Keratinocyte (primary cell): ENCODE data around the gene FRA10AC1. TPM values are rescaled to one million over a fixed set of nuclear protein-coding genes. Genes with fewer than 3 reads are reported as not detected.
A peak's percentile ranks its signal among the peaks of the same experiment; 100 is the strongest.
"Not testable (repeated sequence)": the region's sequence is repeated elsewhere in the genome, so short reads cannot be mapped to it uniquely, and the experiment has no call there.

Experiments
- DNase-seq: peaks from one replicate; pipeline ENCODE4 v3.0.0-alpha.2; 2011; ENCODE audit warnings: low read depth, missing footprints, low spot score
- FAIRE-seq: peaks from 2 replicates; lab custom pipeline; 2011; peaks lifted over from hg19 to GRCh38; lab: Jason Lieb, UNC
- H2AFZ ChIP-seq: 2 replicates; pipeline ENCODE4 v1.6.0; 2012; ENCODE audit warnings: low read length, control low read depth, inconsistent platforms; ENCODE audit not compliant: control insufficient read depth
- H3K27ac ChIP-seq: 2 replicates; pipeline ENCODE4 v1.5.1; 2011; ENCODE audit warnings: low read length; ENCODE audit not compliant: control insufficient read depth, insufficient read depth
- H3K27me3 ChIP-seq: 3 replicates; pipeline ENCODE4 v1.6.0; 2011; ENCODE audit warnings: low read length; ENCODE audit not compliant: control insufficient read depth, insufficient read depth; ENCODE audit errors: extremely low read depth
- H3K36me3 ChIP-seq, 2 experiments: 2 replicates in 1 of 2; 3 replicates in 1 of 2; pipeline ENCODE4 v1.5.1; 2011; ENCODE audit warnings: low read length in 2 of 2, mild to moderate bottlenecking in 1 of 2; ENCODE audit not compliant: control insufficient read depth in 2 of 2, insufficient read depth in 2 of 2; ENCODE audit errors: extremely low read depth in 1 of 2
- H3K4me1 ChIP-seq: 3 replicates; pipeline ENCODE4 v1.5.1; 2011; ENCODE audit warnings: low read length; ENCODE audit not compliant: control insufficient read depth, insufficient read depth; ENCODE audit errors: extremely low read depth
- H3K4me2 ChIP-seq: 3 replicates; pipeline ENCODE4 v1.6.0; 2011; ENCODE audit warnings: low read depth, low read length; ENCODE audit not compliant: control insufficient read depth, insufficient read depth; ENCODE audit errors: extremely low read depth
- H3K4me3 ChIP-seq, 3 experiments: fragments of 200-600 bp in 1 of 3; sonication (generic) in 1 of 3; 2 replicates in 2 of 3; 3 replicates in 1 of 3; pipeline ENCODE4 v1.5.1; 2011 to 2016; ENCODE audit warnings: low read length in 3 of 3, mild to moderate bottlenecking in 3 of 3, control low read depth in 2 of 3, inconsistent platforms in 1 of 3, low read depth in 1 of 3, mixed read lengths in 1 of 3, mixed run types in 1 of 3, moderate library complexity in 1 of 3; ENCODE audit not compliant: control insufficient read depth in 2 of 3, insufficient read depth in 2 of 3; ENCODE audit errors: extremely low read depth in 1 of 3
- H3K79me2 ChIP-seq: 2 replicates; pipeline ENCODE4 v1.6.0; 2012; ENCODE audit warnings: low read length; ENCODE audit not compliant: control insufficient read depth, insufficient read depth
- H3K9ac ChIP-seq: 3 replicates; pipeline ENCODE4 v1.6.0; 2011; ENCODE audit warnings: low read length; ENCODE audit not compliant: control insufficient read depth, insufficient read depth; ENCODE audit errors: extremely low read depth
- H3K9me1 ChIP-seq: 3 replicates; pipeline ENCODE4 v1.6.0; 2011; ENCODE audit warnings: low read length; ENCODE audit not compliant: control insufficient read depth, insufficient read depth; ENCODE audit errors: extremely low read depth
- H3K9me3 ChIP-seq: 2 replicates; pipeline ENCODE4 v1.5.1; 2012; ENCODE audit warnings: low read depth, low read length; ENCODE audit not compliant: control insufficient read depth
- H4K20me1 ChIP-seq: 3 replicates; pipeline ENCODE4 v1.6.0; 2011; ENCODE audit warnings: low read length; ENCODE audit not compliant: control insufficient read depth, insufficient read depth; ENCODE audit errors: extremely low read depth
- EZH2 ChIP-seq: IDR thresholded peaks from one replicate; pipeline ENCODE4 v1.6.1; 2012; ENCODE audit warnings: inconsistent platforms, mild to moderate bottlenecking, low read length, moderate library complexity
- dilution Hi-C: fragments of 300-500 bp; cut with MboI; formaldehyde crosslinking; loops from one replicate; pipeline ENCODE4 v1.7.0; 2020; ENCODE audit warnings: low sequenced_read_pairs; ENCODE audit not compliant: extremely low pct_ligation_motif_present
- polyA plus RNA-seq, 5 experiments: library from polyadenylated mRNA; depleted of rRNA in 3 of 5; stranded (reverse) in 3 of 5; stranded (forward) in 1 of 5; unstranded in 1 of 5; fragments of >200 nt; gene quantifications; 1 replicate in 1 of 5; 2 replicates in 3 of 5; 3 replicates in 1 of 5; pipeline versions ENCODE4 v1.2.1 to v1.2.3, GENCODE V29; 2011 to 2012; ENCODE audit warnings: missing spikeins in 2 of 5, low read depth in 1 of 5, low replicate concordance in 1 of 5
- TF ChIP-seq, protein P1 (sequence below), 3 experiments: IDR thresholded peaks in 1 of 3; conservative IDR thresholded peaks in 1 of 3; optimal IDR thresholded peaks in 1 of 3; 2 replicates in 2 of 3; 3 replicates in 1 of 3; pipeline versions ENCODE3 to v1.5.1; 2011; ENCODE audit warnings: low read length in 3 of 3, mild to moderate bottlenecking in 3 of 3, moderate library complexity in 2 of 3, control low read depth in 1 of 3, inconsistent platforms in 1 of 3; ENCODE audit not compliant: insufficient read depth in 2 of 3; ENCODE audit errors: extremely low read depth in 1 of 3

FRA10AC1 gene
- polyA plus RNA-seq, 1 donor (not counting 4 experiments of a cell fraction or from before 2014, with no cell fraction given): 12.8 TPM

- Histone ChIP-seq H3K9ac (peak overlapping the region; percentile 90), H3K9me3 (no peaks in the 10 kb centered on the region), H3K4me2 (peak overlapping the region; percentile 84), H3K27ac (peak overlapping the region; percentile 82), H3K36me3 (peaks cover 2 to 4% of the 10 kb centered on the region in 2 experiments), H3K27me3 (no peaks in the 10 kb centered on the region), H3K4me3 (peak overlapping the region; percentile 60 to 93 (median 90)), H4K20me1 (no peaks in the 10 kb centered on the region), H2AFZ (peak overlapping the region; percentile 96), H3K4me1 (peaks cover 13% of the 10 kb centered on the region), H3K79me2 (peaks cover 9% of the 10 kb centered on the region), H3K9me1 (no peaks in the 10 kb centered on the region)
- peak; percentile 46 for FAIRE-seq
- no peak for DNase-seq
- TF ChIP-seq EZH2: no peak
- TF ChIP-seq, protein P1, sequence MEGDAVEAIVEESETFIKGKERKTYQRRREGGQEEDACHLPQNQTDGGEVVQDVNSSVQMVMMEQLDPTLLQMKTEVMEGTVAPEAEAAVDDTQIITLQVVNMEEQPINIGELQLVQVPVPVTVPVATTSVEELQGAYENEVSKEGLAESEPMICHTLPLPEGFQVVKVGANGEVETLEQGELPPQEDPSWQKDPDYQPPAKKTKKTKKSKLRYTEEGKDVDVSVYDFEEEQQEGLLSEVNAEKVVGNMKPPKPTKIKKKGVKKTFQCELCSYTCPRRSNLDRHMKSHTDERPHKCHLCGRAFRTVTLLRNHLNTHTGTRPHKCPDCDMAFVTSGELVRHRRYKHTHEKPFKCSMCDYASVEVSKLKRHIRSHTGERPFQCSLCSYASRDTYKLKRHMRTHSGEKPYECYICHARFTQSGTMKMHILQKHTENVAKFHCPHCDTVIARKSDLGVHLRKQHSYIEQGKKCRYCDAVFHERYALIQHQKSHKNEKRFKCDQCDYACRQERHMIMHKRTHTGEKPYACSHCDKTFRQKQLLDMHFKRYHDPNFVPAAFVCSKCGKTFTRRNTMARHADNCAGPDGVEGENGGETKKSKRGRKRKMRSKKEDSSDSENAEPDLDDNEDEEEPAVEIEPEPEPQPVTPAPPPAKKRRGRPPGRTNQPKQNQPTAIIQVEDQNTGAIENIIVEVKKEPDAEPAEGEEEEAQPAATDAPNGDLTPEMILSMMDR (optimal IDR thresholded peaks at IDR 0.05 in 1 of 3, IDR thresholded peaks at IDR 0.05 in 1 of 3, conservative IDR thresholded peaks at IDR 0.05 in 1 of 3; ENCODE audit: extremely low read depth in 1 of 3, insufficient read depth in 2 of 3, low read length in 3 of 3): no peak
- dilution Hi-C loops: no loop called here
These were observed 554 bp downstream of the FRA10AC1 start for GRCh38 chr10:93701866-93702209.

DNA sequence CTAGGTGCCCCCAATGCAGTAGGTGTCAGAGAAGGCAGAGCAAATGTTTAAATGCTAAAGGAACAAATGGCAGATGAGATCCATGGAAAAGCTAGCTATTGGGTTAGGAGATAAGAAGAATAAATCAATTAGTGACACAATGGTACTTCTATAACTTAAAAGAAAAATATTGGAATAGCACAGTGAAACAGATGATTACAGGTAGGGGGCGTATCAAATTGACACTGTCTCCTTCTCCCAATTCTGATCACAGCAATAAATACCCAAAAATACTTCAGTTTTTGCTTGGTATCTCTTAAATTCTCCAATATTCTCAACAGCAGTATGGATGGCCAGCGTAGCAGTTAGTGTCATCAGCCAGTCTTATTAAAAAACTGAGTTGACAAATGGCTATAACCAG is 5.2 kb downstream of the FRA10AC1 start:
- no peaks in the 10 kb centered on the region for H3K27me3 ChIP-seq
- no peaks in the 10 kb centered on the region for H4K20me1 ChIP-seq
- no peaks in the 10 kb centered on the region for H3K9me3 ChIP-seq
- H2AFZ ChIP-seq: no peak overlapping the region
- peaks cover 9% of the 10 kb centered on the region for H3K4me1 ChIP-seq
- dilution Hi-C loops: no loop called here
- H3K4me2 ChIP-seq: no peak overlapping the region
- H3K27ac ChIP-seq: no peak overlapping the region
- no peak for DNase-seq
- no peak for TF ChIP-seq EZH2
- TF ChIP-seq, protein P1 (optimal IDR thresholded peaks at IDR 0.05 in 1 of 3, IDR thresholded peaks at IDR 0.05 in 1 of 3, conservative IDR thresholded peaks at IDR 0.05 in 1 of 3; ENCODE audit: extremely low read depth in 1 of 3, insufficient read depth in 2 of 3, low read length in 3 of 3): peak in 1 of 3 experiments; percentile 7
- no peak overlapping the region for H3K4me3 ChIP-seq
- H3K36me3 ChIP-seq: peaks cover 4 to 7% of the 10 kb centered on the region in 2 experiments
- H3K9me1 ChIP-seq: no peaks in the 10 kb centered on the region
- no peak overlapping the region for H3K9ac ChIP-seq
- FAIRE-seq: no peak
- H3K79me2 ChIP-seq: peaks cover 9% of the 10 kb centered on the region

DNA sequence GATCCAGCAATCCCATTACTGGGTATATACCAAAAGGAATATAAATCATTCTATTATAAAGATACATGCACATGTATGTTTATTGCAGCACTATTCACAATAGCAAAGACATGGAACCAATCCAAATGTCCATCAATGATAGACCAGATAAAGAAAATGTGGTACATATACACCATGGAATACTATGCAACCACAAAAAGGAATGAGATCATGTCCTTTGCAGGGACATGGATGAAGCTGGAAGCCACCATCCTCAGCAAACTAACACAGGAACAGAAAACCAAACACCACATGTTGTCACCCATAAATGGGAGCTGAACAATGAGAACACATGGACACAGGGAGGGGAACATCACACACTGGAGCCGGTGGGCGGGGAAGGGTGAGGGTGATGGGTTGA is 5.8 kb downstream of the FRA10AC1 start:
- H3K27me3 ChIP-seq, H3K4me2 ChIP-seq, H3K27ac ChIP-seq, H3K9ac ChIP-seq, H3K4me1 ChIP-seq, dilution Hi-C loops, H2AFZ ChIP-seq, H4K20me1 ChIP-seq, H3K79me2 ChIP-seq, H3K36me3 ChIP-seq, H3K9me3 ChIP-seq, H3K4me3 ChIP-seq, DNase-seq, FAIRE-seq, H3K9me1 ChIP-seq: not testable (repeated sequence)
